CD4-positive, alpha-beta T cell treated with Interleukin-17A for 4 hours (primary cell): Measurements from ENCODE around the gene CRYGA.
"Not testable (repeated sequence)": the region's sequence is repeated elsewhere in the genome, so short reads cannot be mapped to it uniquely, and the experiment has no call there.

Source experiments
- DNase-seq: peaks from one replicate; pipeline ENCODE4 v3.0.0-alpha.2; 2020; ENCODE audit warnings: mixed read lengths

The CRYGA gene

DNA sequence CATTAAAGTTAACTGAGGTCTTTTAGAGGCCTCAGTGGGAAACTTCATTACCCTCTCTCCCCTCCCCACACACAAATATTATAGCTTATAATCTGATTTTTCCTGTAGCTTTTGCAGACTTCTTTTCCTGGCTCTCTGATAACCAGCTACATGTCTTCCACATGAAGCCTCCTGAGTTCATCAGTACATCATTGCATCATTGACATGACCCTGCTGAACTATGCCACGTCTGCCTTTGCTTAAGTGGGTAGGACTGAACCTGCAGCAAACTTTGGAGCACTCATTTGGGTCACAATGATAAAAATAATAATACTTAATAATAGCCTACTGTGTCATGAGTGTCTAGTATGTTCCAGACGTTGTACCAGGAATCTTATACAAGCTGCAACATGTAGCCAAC lies 7.0 kb downstream of the CRYGA start:
- DNase-seq, result no peak

DNA sequence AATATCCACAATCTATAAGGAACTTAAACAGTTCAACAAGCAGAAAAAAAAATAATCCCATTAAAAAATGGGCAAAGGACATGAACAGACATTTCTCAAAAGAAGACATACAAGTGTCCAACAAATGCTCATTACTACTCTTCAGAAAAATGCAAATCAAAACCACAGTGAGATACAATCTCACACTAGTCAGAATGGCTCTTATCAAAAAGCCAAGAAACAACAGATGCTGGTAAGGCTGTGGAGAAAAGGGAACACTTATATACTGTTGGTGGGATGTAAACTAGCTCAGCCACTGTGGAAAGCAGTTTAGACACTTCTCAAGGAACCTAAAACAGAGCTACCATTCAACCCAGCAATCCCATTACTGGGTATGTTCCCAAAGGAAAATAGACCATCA lies 10.2 kb downstream of the CRYGA start:
- DNase-seq, result no peak

DNA sequence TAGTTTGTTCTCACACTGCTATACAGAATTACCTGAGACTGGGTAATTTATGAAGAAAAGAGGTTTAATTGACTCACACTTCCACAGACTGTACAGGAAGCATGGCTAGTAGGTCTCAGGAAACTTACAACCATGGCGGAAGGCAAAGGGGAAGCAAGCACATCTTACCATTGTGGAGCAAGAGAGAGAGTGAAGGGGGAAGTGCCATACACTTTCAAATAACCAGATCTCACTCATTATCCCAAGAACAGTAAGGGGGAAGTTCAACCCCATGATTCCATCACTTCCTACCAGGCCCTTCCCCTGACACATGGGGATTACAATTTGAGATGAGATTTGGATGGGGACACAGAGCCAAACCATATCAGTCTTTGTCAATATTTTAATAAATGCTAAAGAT lies 12.4 kb downstream of the CRYGA start:
- no peak for DNase-seq

DNA sequence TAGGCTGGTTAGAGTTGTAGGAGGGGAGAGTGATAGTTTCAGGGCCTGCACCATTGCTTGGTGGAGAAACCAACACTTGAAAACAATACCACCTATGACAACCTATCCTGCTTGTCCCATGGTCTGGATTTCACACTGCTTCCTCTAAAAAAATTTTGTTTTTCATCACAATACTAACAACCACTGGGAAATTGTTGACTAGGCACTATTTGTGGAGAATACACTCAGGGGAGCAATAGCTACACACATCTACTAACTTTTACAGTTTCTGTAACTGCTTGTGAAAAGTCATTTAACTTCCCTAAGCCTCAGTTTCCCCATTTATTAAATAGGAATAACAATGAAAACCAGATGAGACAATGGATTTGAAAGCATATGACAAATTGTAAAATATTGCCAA lies 13.3 kb downstream of the CRYGA start:
- no peak for DNase-seq

DNA sequence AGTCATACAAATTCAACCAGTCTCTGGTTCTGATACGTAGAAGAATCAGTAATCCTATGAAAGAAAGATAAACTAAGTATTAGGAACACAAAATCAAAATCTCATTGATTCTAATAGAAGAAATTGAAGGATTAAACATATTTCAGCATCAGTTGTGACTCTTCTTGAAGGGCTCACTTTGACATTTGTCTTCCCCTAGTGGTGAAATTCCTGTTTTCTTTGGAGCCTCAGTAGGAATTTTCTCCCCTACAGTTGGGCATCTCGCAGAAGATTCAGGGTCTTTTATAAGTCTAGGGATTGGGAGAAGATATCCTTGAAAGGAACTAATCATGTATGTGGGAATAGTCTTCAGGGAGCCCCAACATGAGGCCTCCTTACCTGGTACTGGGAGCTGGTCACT lies 14.6 kb downstream of the CRYGA start:
- no peak for DNase-seq

DNA sequence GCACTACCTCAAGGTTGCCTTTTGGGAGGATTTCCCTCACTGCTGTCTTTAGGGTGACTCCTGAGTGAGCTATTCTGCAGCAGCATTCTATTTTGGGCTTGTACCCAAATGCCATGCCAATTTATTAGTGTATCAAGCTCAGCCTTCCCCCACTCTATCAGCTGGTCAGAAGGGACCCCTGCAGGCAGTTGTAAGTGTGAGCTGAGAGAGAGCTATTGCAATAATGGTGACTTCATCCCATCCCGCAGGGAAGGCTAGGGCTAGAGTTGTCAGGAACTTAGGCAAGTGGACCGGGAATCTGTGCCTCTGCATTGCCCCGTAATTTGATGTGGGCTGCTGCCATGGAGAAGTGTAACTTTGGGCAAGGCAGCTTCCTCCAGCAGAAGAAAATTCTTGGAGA lies 15.6 kb downstream of the CRYGA start:
- DNase-seq, result no peak

DNA sequence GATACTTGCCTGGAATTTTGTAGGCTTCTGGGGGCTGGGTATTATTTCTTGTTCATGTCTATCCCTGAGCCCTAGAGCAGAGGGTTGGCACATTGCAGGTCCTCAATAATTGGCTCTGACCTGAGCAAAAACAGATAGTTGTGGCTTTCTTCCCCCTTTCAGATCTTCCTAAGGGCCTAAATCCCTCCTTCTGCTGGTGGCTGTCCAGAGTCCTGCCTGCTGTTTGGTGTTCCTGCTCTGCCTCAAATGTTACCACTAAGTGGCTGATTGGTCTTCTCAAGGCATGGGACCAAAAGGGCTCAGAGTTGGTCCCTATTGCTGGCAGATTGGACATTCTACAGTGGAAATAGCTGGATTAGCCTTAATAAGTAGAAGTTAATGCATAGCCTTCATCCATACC lies 16.4 kb downstream of the CRYGA start:
- no peak for DNase-seq

DNA sequence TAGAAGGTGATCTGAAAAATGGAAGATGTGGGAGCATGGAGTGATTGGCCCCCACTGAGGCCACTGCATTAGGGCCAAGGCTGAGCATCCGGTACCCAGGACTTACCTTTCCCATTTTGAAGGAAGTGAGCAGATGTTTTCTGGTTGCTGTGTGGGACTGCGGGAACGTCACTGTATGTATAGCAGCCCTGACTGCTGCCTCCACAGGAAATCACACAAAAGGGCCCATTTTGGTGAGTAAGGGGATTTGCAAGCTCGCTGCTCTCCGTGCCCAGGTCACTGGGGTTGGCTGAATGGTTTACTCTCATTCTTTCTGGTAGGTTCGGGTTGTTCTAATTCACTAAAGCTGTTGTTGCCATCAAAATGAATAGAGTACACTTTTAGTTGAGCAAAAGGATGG lies 17.4 kb downstream of the CRYGA start, which contains the start of gene CRYGB:
CRYGB (minus strand) TSS at position 153 of the 400 bp plus-strand sequence; CDS start at position 115, 38 bp downstream.
- DNase-seq, result no peak

DNA sequence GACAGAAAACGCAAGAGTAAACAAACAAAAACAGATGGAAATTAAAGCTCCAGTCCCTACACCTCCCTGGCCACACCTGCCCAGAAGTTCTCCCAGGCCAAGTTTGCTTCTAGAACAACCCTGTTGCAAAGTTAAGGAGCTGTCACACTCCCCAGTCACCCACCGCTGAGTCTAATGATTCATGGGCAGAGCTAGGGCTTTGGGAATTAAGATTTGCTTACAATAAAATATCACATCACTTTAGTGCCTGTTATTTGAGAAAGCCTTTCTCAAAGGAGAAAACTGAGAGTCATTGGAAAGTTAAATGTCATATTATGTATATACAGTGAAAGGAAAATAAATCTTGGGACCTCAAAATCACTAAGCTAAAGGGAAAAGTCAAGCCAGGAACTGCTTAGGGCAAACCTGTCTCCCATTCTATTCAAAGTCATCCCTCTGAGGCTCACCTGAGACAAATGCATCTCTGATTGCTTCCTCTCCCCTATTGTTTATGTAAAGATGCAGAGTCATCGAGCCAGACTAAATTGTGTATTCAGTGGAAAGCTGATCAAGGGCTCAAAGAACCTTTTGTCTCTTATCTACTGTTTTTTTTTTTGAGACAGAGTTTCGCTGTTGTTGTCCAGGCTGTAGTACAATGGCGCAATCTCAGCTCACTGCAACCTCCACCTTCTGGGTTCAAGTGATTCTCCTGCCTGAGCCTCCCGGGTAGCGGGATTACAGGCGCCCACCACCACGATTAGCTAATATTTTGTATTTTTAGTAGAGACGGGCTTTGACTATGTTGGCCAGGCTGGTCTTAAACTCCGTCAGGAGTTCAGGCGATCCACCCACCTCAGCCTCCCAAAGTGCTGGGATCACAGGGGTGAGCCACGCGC lies 20.2 kb downstream of the CRYGA start:
- DNase-seq, result no peak

DNA sequence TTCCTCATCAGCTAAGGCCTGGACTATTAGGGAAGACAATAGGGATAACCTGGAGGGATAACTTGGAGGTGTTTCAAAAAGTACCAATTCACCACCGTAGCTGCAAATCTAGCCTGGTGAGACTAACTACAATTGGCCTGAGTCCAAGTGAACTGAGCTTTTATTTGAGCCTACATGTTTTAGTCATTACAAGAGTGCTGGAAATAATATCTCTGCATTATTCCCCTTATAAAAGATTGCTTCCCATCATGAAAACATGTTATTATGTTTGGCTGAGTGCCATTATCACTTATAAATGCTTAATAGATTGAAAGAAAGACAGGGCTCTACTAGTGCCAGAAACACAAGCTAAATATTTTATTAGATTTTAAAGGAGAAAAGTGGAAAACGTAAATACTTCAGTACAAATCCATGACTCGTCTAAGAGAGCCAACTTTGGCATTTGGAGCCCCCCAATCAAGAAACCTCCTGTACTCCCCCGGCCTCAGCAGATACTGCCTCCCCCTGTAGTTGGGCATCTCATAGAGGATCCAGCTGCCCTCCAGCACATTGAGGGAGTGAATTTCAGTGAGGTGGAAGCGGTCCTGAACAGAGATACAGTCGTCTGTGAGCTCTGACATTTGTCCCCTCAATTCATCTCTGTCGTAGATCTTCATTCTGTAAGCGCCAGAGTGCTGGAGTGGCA lies 21.0 kb downstream of the CRYGA start:
- no peak for DNase-seq

DNA sequence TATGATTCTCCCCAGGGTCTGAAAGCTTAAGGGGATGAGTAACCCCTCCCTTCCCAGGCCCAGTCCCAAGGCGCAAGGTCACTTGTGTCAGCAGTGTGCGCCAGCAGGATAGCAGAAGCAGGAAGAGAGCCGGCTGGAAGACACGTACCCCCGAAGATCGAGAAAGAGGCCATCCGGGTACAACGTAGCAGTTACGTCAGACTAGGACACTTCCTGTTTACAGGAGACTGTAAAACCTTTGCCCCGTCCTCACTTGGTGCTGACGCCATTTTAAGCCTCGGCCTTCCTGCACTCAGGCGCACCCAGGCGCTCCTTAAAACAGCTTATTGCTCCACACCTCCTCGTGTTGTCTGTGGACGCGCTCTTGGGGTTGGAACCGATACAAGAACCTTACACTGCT lies 23.9 kb downstream of the CRYGA start:
- no peak for DNase-seq

DNA sequence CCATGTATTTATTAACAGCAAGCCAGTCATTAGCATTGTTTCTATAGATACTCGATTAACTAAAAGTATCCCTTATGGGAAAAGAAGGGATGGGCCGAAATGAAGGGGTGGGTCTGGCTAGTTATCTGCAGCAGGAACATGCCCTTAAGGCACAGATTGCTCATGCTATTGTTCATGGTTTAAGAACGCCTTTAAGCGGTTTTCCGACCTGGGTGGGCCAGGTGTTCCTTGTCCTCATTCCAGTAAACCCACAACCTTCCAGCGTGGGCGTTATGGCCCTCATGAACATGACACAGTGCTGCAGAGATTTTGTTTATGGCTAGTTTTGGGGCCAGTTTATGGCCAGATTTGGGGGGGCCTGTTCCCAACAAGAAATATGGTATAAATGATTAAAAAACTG lies 25.1 kb downstream of the CRYGA start:
- DNase-seq, result not testable (repeated sequence)

DNA sequence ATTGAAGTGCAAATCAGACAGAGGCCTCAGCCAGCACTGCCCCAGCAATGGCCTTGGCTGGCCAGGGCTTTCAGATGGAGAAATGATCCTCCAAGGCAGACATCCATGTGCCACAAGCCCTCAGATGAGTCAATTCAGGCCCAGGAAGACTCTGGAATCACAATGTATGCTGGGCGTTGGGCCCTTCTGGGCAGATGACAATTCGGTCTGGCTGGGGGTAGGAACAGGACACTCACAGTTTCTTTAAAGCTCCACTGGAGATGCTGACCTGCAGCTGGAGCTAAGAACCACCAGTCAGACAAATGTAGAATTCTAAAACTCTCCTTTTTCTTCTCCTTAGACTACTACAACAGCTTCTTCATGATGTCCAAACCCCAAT lies 26.7 kb downstream of the CRYGA start:
- no peak for DNase-seq

DNA sequence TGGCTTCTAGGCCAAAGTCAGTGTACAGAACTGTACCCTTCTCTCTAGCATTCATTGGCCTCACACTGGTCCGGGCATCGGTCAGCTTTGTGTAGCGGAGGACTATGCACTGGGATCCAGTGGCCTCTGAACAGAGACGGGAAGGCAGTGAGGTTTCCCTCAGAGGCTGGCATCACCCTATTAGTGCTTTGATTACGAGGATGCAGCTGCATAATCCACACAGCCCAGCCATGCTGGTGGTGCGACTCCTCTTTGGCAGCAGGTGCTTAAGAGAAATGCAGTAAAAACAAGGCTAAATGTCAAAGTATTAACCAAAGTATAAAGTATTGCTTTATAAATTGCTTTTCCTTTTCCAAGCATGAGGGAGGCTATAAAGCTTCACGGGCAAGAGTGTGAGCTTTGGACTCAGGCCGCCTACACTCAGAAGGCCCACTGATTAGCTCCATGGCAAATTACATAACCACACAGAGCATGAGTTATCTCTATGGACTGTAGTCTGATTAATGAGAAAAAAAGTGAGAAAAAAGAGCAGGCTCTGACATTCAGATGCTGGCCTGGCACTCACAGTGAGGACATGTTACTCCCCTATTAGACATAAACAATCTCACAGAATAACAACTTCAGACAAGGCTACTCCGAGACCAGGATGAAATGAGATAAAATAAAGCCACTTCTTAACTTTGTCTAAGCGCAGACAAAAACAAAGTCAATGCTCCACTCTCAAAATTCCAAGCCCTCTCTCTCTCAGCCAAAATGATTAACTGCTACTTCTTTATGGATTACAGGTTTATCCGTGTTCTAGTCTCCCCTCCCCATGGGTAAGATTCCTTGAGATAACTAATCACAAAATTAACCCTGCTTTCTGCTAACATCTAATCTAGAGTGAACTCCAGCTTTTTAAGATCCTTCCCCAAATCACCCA lies 27.3 kb downstream of the CRYGA start:
- no peak for DNase-seq

DNA sequence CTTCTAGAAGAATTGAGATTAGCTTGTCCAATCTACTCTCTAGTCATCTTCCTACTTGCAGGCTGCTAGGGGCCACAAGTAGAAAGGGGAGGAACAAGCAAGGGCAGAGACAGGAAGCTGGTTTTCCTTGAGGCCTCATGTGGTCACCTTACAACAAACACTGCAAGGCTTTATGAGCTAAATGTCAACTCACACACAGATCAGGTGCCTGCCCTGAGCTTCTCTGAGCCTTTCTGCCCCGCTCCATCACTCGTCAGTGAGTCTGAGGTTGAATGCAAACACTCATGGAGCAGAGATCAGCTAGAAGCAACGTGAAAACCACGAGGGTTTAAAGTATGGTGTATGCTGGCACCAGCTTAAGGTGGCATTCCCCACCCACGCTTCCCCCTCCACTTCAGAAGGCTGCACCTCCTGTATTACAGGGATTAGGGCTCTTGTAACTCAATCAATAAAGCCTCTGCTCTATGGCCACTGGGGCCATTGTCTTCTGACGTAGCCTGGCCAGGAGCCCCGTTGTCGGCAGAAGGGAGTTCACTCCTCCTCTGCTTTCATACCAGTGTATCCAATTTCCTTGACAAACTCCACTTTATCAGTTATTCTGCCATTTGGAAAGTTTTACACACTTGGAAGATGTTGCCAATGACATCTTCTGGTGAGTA lies 28.3 kb downstream of the CRYGA start:
- no peak for DNase-seq

DNA sequence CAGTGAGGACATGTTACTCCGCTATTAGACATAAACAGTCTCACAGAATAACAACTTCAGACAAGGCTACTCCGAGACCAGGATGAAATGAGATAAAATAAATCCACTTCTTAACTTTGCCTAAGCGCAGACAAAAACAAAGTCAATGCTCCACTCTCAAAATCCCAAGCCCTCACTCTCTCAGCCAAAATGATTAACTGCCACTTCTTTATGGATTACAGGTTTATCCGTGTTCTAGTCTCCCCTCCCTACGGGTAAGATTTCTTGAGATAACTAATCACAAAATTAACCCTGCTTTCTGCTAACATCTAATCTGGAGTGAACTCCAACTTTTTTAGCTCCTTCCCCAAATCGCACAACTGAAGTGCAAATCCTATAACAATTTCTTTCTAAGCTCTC lies 32.7 kb downstream of the CRYGA start:
- DNase-seq, result no peak

DNA sequence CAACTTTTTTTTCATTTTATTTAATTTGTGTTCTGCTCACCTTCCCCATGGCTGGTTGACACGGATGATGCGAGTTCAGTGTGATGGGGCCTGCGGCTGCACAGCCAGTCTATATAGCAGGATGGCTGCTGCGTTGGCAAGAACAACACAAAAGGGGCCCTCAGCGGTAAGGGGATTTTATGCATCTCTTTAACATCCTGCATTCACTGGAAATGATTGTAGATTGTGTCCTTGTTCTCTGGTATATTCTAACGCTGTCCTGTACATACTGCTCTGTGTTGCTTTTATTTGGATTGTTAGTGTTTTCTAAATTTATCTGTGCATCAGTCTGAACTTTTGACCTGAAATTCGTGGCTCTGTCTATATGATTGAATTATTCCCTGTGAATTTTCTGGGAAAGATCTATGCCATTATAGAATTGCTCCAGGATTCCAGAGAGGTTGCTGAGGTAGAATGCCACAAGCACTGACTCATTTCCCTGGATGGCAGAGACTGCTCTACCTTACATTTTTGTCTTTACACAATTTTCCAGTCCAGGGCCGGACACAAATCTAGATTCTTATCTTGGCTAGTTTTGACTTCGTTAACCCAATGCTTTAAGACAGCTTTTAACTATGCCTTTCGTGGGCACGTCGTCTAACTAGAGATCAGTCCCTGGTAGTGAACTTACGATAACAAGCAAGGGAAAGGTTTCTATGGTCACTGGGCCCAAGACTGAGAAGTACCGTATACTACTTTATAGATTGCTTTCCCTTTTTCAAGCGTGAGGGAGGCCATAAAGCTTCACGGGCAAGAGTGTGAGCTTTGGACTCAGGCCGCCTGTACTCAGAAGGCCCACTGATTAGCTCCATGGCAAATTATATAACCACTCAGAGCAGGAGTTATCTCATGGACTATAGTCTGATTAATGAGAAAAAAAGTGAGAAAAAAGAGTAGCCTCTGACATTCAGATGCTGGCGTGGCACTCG lies 33.4 kb downstream of the CRYGA start, which contains the start of gene CRYGC:
CRYGC (minus strand) TSS at position 85 of the 968 bp plus-strand sequence; CDS start at position 49, 36 bp downstream.
- no peak for DNase-seq

DNA sequence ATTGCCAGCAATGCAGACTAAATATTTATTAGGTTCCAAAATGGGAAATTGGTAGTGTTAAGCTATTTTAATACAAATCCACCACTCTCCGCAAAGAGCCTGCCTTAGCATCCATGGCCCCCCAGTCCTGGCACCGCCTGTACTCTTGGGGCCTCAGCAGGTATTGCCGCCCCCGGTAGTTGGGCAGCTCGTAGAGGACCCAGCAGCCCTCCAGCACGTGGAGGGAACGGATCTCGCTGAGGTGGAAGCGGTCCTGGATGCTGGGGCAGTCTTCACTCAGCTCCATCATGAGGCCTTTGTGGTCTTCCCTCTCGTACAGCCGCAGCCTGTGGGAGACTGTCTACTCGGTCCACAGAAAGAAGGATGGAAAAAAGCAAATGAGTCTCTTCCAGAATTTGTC lies 35.3 kb downstream of the CRYGA start:
- DNase-seq, result no peak

DNA sequence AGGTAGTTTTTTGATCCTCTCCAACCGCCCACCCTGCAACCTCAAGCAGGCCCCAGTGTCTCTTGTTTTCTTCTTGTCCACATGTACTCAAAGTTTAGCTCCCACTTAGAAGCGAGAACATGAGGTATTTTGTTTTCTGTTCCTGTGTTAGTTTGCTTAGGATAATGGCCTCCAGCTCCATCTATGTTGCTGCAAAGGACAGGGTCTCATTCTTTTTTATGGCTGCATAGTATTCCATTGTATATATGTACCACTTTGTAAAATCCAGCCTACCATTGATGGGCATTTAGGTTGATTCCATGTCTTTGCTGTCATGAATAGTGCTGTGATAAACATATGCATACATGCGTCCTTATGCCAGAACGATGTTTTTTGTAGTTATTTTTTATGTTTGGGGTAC lies 36.3 kb downstream of the CRYGA start:
- DNase-seq, result no peak

DNA sequence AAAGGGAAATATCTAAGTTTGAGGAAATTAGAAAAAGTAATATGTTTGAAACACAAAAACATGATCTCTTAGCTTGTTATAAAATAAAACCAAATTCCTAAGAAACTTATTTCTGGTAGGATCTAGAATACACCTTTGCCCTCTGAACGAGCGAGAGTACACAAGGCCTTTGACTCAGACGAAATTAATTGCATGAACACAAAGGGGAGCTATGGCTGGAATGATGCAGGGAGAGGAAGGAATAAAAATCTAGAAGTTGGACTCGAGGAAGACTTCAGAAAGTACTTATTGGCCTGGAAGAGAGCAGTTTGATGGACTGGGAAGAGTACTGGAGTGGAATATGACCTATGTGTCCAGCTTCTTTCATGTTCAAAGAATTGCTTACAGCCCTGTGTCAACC lies 38.1 kb downstream of the CRYGA start:
- no peak for DNase-seq

DNA sequence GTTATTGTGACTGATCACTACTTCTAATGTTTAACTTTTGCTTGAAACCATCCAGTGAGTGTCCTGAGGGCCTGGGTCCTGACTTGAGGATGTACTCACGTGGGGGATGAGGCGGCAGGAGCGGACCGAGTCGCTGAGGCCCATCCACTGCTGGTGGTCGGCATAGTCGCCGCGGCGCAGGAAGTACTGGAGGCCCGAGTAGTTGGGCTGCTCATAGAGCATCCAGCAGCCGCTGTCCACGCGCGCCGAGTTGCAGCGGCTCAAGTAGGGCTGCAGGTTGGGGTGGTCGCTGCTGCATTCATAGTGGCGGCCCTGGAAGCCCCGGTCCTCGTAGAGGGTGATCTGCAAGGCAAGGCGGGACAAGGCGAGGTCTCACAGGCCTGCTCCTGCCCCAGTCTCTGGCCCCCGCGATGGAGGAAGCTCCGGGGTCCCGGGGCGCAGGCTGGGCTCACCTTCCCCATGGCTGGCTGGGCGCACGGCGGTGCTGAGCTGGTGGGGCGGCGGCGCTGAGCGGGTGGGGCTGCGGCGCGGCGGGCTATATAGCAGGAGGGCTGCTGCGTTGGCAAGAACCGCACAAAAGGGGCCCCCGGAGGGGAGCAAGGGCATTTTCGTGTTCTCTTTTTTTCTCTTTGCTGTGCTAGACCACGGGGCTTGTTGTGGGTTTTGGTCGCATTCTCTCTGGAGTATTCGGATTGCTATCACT lies 39.2 kb downstream of the CRYGA start, which contains the start of gene CRYGD:
CRYGD (minus strand) TSS at position 512 of the 703 bp plus-strand sequence; CDS start at position 461, 51 bp downstream.
- not testable (repeated sequence) for DNase-seq
